B cell (primary cell): ENCODE data around the gene TENM4. TPM values are rescaled to one million over a fixed set of nuclear protein-coding genes. Genes with fewer than 3 reads are reported as not detected.

Experiments used
- ATAC-seq: fragments of 200-7000 bp; cut with Tn5 transposase; one replicate; pipeline ENCODE4 v1.10.0; 2021; ENCODE audit warnings: low read depth, mild to moderate bottlenecking, moderate number of reproducible peaks, moderate library complexity
- CTCF ChIA-PET: fragments of 350-600 bp; sonication (Branson Sonifier 250); formaldehyde crosslinking; loops from one replicate; lab custom pipeline; 2021; ENCODE audit warnings: antibody characterized with exemption, inconsistent platforms; lab: Charles Lee
- POLR2A ChIA-PET: fragments of 350-600 bp; sonication (Branson Sonifier 250); formaldehyde crosslinking; loops from one replicate; lab custom pipeline; 2021; ENCODE audit warnings: antibody characterized with exemption; lab: Charles Lee
- DNase-seq: peaks from one replicate; pipeline ENCODE4 v3.0.0; 2013
- H2AFZ ChIP-seq: 2 replicates; pipeline ENCODE4 v1.6.1; 2012; ENCODE audit warnings: mild to moderate bottlenecking, low read depth, low read length; ENCODE audit not compliant: insufficient read depth, poor library complexity, severe bottlenecking
- H3K27ac ChIP-seq, 2 donors: 1 replicate in 1 of 2; 2 replicates in 1 of 2; pipeline ENCODE4 v1.5.1; 2012 to 2013; ENCODE audit warnings: low read length in 2 of 2, mild to moderate bottlenecking in 2 of 2, moderate library complexity in 1 of 2
- H3K27me3 ChIP-seq, 4 experiments: fragments of 200-600 bp in 1 of 4; sonication (generic) in 1 of 4; replicated peaks in 1 of 4; 1 replicate in 2 of 4; 2 replicates in 2 of 4; pipeline versions ENCODE4 v1.6.1 to v1.7.0; 2013 to 2016; ENCODE audit warnings: low read length in 3 of 4, mild to moderate bottlenecking in 2 of 4, mixed read lengths in 1 of 4, moderate library complexity in 1 of 4; ENCODE audit not compliant: insufficient read depth in 4 of 4, control insufficient read depth in 3 of 4; ENCODE audit errors: control extremely low read depth in 1 of 4
- H3K36me3 ChIP-seq, 2 experiments: replicated peaks in 1 of 2; 1 replicate in 1 of 2; 2 replicates in 1 of 2; pipeline versions ENCODE4 v1.6.1 to v1.7.1; 2013; ENCODE audit warnings: low read length in 1 of 2; ENCODE audit not compliant: insufficient read depth in 2 of 2, control insufficient read depth in 1 of 2; ENCODE audit errors: control extremely low read depth in 1 of 2, extremely low read depth in 1 of 2
- H3K4me1 ChIP-seq, 2 donors: fragments of 200-600 bp in 1 of 2; sonication (generic) in 1 of 2; 1 replicate in 1 of 2; 2 replicates in 1 of 2; pipeline versions ENCODE4 v1.5.1 to v1.6.1; 2013 to 2017; ENCODE audit warnings: low read length in 2 of 2; ENCODE audit not compliant: control insufficient read depth in 2 of 2, insufficient read depth in 2 of 2
- H3K4me2 ChIP-seq: replicated peaks from 2 replicates; pipeline ENCODE3; 2012; ENCODE audit warnings: mild to moderate bottlenecking, low read depth, low read length; ENCODE audit not compliant: poor library complexity, severe bottlenecking
- H3K4me3 ChIP-seq, 5 experiments: fragments of 200-600 bp in 1 of 5; sonication (generic) in 1 of 5; 1 replicate in 3 of 5; 2 replicates in 2 of 5; pipeline versions ENCODE4 v1.5.1 to v1.7.0; 2011 to 2016; ENCODE audit warnings: low read length in 4 of 5, mild to moderate bottlenecking in 4 of 5, low read depth in 2 of 5, control low read depth in 1 of 5, moderate library complexity in 1 of 5; ENCODE audit not compliant: insufficient read depth in 1 of 5; ENCODE audit errors: control extremely low read depth in 1 of 5, extremely low read depth in 1 of 5
- H3K79me2 ChIP-seq: fragments of 200-600 bp; sonication (generic); one replicate; pipeline ENCODE4 v1.6.0; 2016; ENCODE audit warnings: low read length; ENCODE audit not compliant: control insufficient read depth, insufficient read depth
- H3K9ac ChIP-seq: fragments of 200-600 bp; sonication (generic); 2 replicates; pipeline ENCODE4 v1.6.1; 2017; ENCODE audit warnings: mild to moderate bottlenecking, low read length, moderate library complexity
- H3K9me3 ChIP-seq, 3 donors: one replicate each; pipeline versions ENCODE4 v1.6.1 to v1.7.1; 2013; ENCODE audit warnings: low read length in 2 of 3; ENCODE audit not compliant: control insufficient read depth in 2 of 3, insufficient read depth in 1 of 3; ENCODE audit errors: control extremely low read depth in 1 of 3
- H4K20me1 ChIP-seq: 2 replicates; pipeline ENCODE4 v1.6.0; 2012; ENCODE audit warnings: mild to moderate bottlenecking, low read length; ENCODE audit not compliant: insufficient read depth, control insufficient read depth, poor library complexity, severe bottlenecking
- H3K27ac Mint-ChIP-seq: one replicate; pipeline ENCODE4 v1.8.0; 2021; ENCODE audit warnings: mixed read lengths
- H3K27me3 Mint-ChIP-seq: one replicate; pipeline ENCODE4 v1.8.0; 2021; ENCODE audit warnings: mixed read lengths
- H3K4me1 Mint-ChIP-seq: one replicate; pipeline ENCODE4 v1.8.0; 2021; ENCODE audit warnings: mixed read lengths
- H3K4me3 Mint-ChIP-seq: one replicate; pipeline ENCODE4 v1.8.0; 2021; ENCODE audit warnings: mixed read lengths
- H3K9me3 Mint-ChIP-seq: one replicate; pipeline ENCODE4 v1.8.0; 2022; ENCODE audit warnings: mixed read lengths; ENCODE audit not compliant: insufficient read depth
- EZH2 ChIP-seq: IDR thresholded peaks from 2 replicates; pipeline ENCODE4 v1.6.1; 2012; ENCODE audit warnings: borderline replicate concordance, low read depth, mild to moderate bottlenecking, moderate library complexity, low read length; ENCODE audit not compliant: insufficient read depth, poor library complexity, severe bottlenecking
- WGBS: methylation state at CpG from one replicate; pipeline ENCODE4 v1.1.5; 2013; ENCODE audit warnings: missing lambda C conversion rate; ENCODE audit not compliant: insufficient coverage; 5-methylcytosine and 5-hydroxymethylcytosine counted together
- intact Hi-C: fragments of 100-400 bp; cut with micrococcal nuclease; formaldehyde crosslinking; loops from one replicate; pipeline ENCODE4 v1.10.0; 2022
- polyA plus RNA-seq: library from polyadenylated mRNA; depleted of rRNA; stranded (reverse); fragments of >200 nt; gene quantifications from 2 replicates; pipeline ENCODE4 v1.2.3, GENCODE V29; 2012
- total RNA-seq, 2 donors: library from RNA; stranded (reverse); fragments of 120-200 nt in 1 of 2; gene quantifications; 1 replicate in 1 of 2; 2 replicates in 1 of 2; pipeline versions ENCODE4 v1.2.3 to v1.2.4, GENCODE V29; 2013 to 2022
- TF ChIP-seq, protein P1 (sequence below): fragments of 200-600 bp; IDR thresholded peaks from one replicate; pipeline ENCODE4 v1.8.0; 2022; ENCODE audit warnings: antibody characterized with exemption, mild to moderate bottlenecking

TENM4 gene
- total and polyA plus RNA-seq, 2 donors (not counting 1 experiment from before 2014, with no cell fraction given) = 0.09 to 5.7 TPM

DNA sequence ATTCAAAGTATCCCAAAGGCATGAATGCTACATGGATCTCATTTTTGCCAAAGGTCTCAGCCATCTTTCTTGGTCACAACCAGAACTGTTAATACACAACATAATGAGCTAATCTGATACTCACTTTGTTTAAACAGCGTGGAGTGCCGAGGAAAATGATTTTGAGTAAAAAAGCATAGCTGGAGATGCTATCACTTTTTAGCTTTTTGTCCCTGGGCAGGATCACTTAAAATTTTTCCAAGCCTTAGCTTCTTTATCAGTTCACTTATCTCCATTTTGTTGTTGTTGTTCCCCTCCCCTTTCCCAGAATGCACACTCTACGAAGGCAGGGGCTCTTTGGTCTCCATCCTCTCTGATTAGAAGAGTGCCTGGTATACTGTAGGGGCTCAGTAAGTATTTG lies 636.8 kb downstream of the TENM4 start:
- no CpG with 5 or more reads among the region's 3 CpGs for WGBS
- TF ChIP-seq, protein P1, sequence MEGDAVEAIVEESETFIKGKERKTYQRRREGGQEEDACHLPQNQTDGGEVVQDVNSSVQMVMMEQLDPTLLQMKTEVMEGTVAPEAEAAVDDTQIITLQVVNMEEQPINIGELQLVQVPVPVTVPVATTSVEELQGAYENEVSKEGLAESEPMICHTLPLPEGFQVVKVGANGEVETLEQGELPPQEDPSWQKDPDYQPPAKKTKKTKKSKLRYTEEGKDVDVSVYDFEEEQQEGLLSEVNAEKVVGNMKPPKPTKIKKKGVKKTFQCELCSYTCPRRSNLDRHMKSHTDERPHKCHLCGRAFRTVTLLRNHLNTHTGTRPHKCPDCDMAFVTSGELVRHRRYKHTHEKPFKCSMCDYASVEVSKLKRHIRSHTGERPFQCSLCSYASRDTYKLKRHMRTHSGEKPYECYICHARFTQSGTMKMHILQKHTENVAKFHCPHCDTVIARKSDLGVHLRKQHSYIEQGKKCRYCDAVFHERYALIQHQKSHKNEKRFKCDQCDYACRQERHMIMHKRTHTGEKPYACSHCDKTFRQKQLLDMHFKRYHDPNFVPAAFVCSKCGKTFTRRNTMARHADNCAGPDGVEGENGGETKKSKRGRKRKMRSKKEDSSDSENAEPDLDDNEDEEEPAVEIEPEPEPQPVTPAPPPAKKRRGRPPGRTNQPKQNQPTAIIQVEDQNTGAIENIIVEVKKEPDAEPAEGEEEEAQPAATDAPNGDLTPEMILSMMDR = no peak
- no peak for TF ChIP-seq EZH2

DNA sequence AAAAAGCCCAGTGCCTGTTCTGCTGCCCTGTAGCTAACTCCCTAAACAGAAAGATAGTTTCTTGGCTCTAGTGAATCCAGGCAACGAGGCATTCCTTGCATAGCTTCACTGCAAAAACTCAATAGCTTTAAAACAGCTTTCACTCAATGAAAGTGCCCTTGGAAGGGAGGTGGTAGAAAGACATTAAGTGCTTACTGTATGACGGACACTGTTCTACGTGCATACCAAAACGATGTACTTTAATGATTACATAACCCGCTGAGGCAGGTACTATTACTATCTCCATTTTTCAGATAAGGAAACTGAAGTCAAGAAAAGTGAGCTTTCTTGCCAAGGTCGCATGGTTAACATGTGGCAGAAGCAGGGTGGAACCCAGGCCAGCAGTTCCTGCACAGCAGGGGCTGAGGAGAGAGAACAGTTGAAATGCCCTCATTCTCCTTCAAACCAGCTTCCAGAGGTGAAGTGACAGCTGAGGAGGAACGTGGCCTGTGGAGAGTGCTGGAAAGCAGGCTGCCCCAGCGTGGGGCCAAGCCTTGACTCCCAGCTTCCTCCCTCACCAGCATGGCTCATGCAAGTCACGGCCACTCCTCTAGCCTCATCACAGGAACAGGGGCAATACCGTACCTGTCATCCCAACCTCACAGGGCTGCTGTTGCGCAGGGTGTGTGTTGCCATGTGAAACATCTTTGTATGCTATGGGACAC lies 638.6 kb downstream of the TENM4 start:
- no peak overlapping the region for H3K4me3 ChIP-seq
- ATAC-seq = no peak
- H3K9ac ChIP-seq = no peak overlapping the region
- TF ChIP-seq, protein P1 = no peak
- TF ChIP-seq EZH2 = no peak
- no peaks in the 10 kb centered on the region for H3K79me2 ChIP-seq
- POLR2A ChIA-PET = no interaction called here
- no peaks in the 10 kb centered on the region for H3K27me3 ChIP-seq
- 93% methylated on average over 3 of the region's 11 CpGs for WGBS
- no peak for DNase-seq
- no peaks in the 10 kb centered on the region for H4K20me1 ChIP-seq
- no peak overlapping the region for H3K27ac ChIP-seq
- no peaks in the 10 kb centered on the region for H3K9me3 ChIP-seq
- H2AFZ ChIP-seq = no peak overlapping the region
- Mint-ChIP-seq H3K4me1 (no peaks in the 10 kb centered on the region), H3K27ac (no peak overlapping the region), H3K27me3 (peaks cover 6% of the 10 kb centered on the region), H3K9me3 (no peaks in the 10 kb centered on the region), H3K4me3 (no peak overlapping the region)
- intact Hi-C loops = no loop called here
- H3K4me1 ChIP-seq = no peaks in the 10 kb centered on the region
- no peak overlapping the region for H3K4me2 ChIP-seq
- no peaks in the 10 kb centered on the region for H3K36me3 ChIP-seq
- CTCF ChIA-PET = no interaction called here

More for the DNA sequence above, 636.8 kb downstream of the TENM4 start:
- CTCF ChIA-PET = interaction anchor here (0.6 kb wide), 1 partner anchor 26 kb away, joined by 3 read pairs; no protein-coding TSS in a partner anchor
- H3K27ac Mint-ChIP-seq = no peak overlapping the region
- DNase-seq (no peak), ATAC-seq (no peak)
- Histone ChIP-seq H4K20me1 (no peaks in the 10 kb centered on the region), H3K9me3 (no peaks in the 10 kb centered on the region), H3K9ac (no peak overlapping the region), H3K27ac (no peak overlapping the region), H3K36me3 (no peaks in the 10 kb centered on the region), H3K27me3 (no peaks in the 10 kb centered on the region), H3K4me2 (no peak overlapping the region), H3K79me2 (no peaks in the 10 kb centered on the region), H2AFZ (no peak overlapping the region), H3K4me3 (no peak overlapping the region), H3K4me1 (no peaks in the 10 kb centered on the region)
- POLR2A ChIA-PET = no interaction called here
- intact Hi-C loops = no loop called here
- peaks cover 10% of the 10 kb centered on the region for H3K27me3 Mint-ChIP-seq
- H3K4me3 Mint-ChIP-seq = no peak overlapping the region
- H3K4me1 Mint-ChIP-seq = no peaks in the 10 kb centered on the region
- no peaks in the 10 kb centered on the region for H3K9me3 Mint-ChIP-seq
